Activated CD8-positive, alpha-beta T cell treated with anti-CD3 and anti-CD28 coated beads, Interleukin-2, amount 10 ng/mL, durations not matched to agents 7 days and 5 days (primary cell): ENCODE data around the gene SELPLG. TPM values are rescaled to one million over a fixed set of nuclear protein-coding genes. Genes with fewer than 3 reads are reported as not detected.

Source experiments
- ATAC-seq: fragments of 150-1000 bp; cut with Tn5 transposase; one replicate; pipeline ENCODE4 v1.10.0; 2021; ENCODE audit warnings: moderate library complexity
- CTCF ChIA-PET: fragments of 350-600 bp; sonication (Branson Sonifier 250); formaldehyde crosslinking; loops from one replicate; lab custom pipeline; 2021; ENCODE audit warnings: antibody characterized with exemption; lab: Charles Lee
- POLR2A ChIA-PET: fragments of 350-600 bp; sonication (Branson Sonifier 250); formaldehyde crosslinking; loops from one replicate; lab custom pipeline; 2021; ENCODE audit warnings: antibody characterized with exemption; lab: Charles Lee
- DNase-seq: peaks from one replicate; pipeline ENCODE4 v3.0.0-alpha.2; 2020
- H3K27ac Mint-ChIP-seq: one replicate; pipeline ENCODE4 v1.8.0; 2021; ENCODE audit warnings: mild to moderate bottlenecking, mixed read lengths
- H3K27me3 Mint-ChIP-seq: one replicate; pipeline ENCODE4 v1.8.0; 2021; ENCODE audit warnings: low read depth, mixed read lengths
- H3K36me3 Mint-ChIP-seq: one replicate; pipeline ENCODE4 v1.8.0; 2021; ENCODE audit warnings: low read depth, mixed read lengths
- H3K4me1 Mint-ChIP-seq: one replicate; pipeline ENCODE4 v1.8.0; 2021; ENCODE audit warnings: low read depth, mixed read lengths
- H3K4me3 Mint-ChIP-seq: one replicate; pipeline ENCODE4 v1.8.0; 2021; ENCODE audit warnings: mild to moderate bottlenecking, mixed read lengths
- H3K9me3 Mint-ChIP-seq: one replicate; pipeline ENCODE4 v1.8.0; 2022; ENCODE audit warnings: mixed read lengths; ENCODE audit not compliant: insufficient read depth
- total RNA-seq, 2 experiments: library from RNA; stranded (reverse); gene quantifications; one replicate each; pipeline ENCODE4 v1.2.3, GENCODE V29; 2021

Gene SELPLG
- total RNA-seq, 2 experiments from 2014 or later: 144 to 150 TPM

DNA sequence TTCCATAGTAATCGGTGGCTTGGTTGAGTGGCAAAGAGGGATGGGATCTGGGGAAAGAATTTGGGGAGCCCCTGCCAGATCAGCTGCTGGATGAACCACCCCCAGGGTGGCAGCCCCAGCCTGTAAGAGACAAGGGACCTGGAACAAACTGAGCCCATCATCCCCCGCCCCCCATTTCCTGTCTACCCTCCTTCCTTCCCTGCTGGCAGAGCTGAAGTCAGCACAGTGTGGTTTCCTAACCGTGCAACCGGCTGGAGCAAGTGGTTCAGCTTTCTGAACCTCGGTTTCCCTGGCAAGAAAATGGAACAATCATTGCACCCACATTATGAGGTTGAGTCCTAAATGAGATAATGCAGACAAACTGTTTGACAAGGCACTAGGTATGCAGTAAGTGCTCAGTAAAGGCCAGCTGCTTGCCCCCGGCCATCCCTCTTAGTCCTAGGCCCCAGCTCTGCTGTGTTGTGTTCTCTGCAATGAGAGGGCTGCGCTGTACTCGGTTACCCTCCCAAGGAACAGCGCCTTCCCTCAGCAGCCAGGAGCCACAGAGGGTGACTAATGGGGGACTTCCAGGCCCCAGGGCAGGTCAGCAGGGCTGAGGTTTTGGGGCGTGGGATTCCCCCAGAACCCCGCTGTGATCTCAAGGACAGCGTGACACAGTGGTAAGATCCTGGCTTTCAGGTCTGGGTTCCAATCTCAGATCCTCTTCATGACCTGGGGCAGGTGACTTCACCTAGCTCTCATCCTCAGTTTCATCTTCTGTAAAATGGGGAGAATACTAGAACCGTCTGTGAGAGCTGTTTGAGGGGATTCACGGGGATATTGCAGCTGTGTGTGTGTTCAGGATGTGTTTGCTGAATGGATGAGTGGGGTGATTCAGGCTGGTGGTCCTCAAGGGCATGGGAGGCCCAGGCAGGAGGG lies 16.5 kb downstream of the SELPLG start:
- ChIA-PET POLR2A (interaction anchor here (1.0 to 10.1 kb wide), 8 partner anchors 13 to 56 kb away, joined by 3 to 115 read pairs (median 8); partner anchors contain the start of genes ISCU, SART3 and SELPLG), CTCF (interaction anchor here (0.6 to 10.9 kb wide), 47 partner anchors 8 to 699 kb away, joined by 3 to 574 read pairs (median 4); partner anchors contain the start of genes ISCU, SART3, SELPLG and SSH1)
- Mint-ChIP-seq H3K4me1 (peaks cover 44% of the 10 kb centered on the region), H3K9me3 (peaks cover 8% of the 10 kb centered on the region), H3K27ac (peak overlapping the region; percentile 88), H3K36me3 (peaks cover 58% of the 10 kb centered on the region), H3K4me3 (peak overlapping the region; percentile 27), H3K27me3 (no peaks in the 10 kb centered on the region)
- DNase-seq: peak; percentile 73
- ATAC-seq: peak; percentile 77

DNA sequence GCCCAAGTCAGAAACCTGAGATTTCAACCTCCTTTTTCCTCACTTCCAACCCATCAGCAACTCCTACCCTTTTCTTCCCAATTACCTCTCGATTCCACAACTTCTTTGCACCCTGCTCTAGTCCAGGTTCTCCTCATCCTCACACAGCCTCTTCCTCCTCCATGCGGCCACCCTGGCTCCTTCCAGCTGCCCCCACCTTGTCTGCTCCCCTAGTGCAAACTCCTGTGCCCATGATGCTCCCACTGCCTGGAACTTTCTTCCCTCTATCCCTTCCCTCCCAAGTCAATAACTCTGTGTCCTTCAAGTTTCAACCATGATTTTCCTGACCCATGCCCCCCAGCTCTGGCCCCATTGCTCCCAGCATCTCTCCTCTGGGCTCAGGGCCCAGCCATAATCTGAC lies 17.3 kb downstream of the SELPLG start:
- peak overlapping the region; percentile 88 for H3K27ac Mint-ChIP-seq
- no peak overlapping the region for H3K4me3 Mint-ChIP-seq
- peaks cover 43% of the 10 kb centered on the region for H3K4me1 Mint-ChIP-seq

DNA sequence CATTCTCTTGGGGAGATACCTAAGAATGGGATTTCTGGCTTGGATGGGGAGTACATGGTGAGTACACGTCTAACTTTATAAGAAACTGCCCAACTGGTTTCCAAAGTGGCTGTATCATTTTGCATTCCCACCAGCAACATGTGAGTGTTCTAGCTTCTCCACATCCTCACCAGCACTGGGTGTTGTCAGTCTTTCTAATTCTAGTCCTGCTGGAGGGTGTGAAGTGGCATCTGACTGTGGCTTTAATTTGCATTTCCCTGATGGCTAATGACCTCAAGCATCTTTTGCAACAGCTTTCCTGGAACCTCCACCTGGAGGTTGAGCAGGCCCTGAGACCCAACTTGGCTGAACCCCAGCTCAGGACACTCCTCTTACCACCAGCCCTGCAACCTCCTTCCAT lies 17.8 kb downstream of the SELPLG start:
- Mint-ChIP-seq H3K27me3 (no peaks in the 10 kb centered on the region), H3K4me3 (no peak overlapping the region), H3K27ac (peak overlapping the region; percentile 88), H3K4me1 (peaks cover 39% of the 10 kb centered on the region), H3K36me3 (peaks cover 45% of the 10 kb centered on the region), H3K9me3 (peaks cover 8% of the 10 kb centered on the region)
- CTCF ChIA-PET: interaction anchor here (2.0 to 10.9 kb wide), 7 partner anchors 16 to 188 kb away, joined by 7 to 574 read pairs (median 43); partner anchors contain the start of genes ISCU, SART3 and SELPLG
- DNase-seq (no peak), ATAC-seq (no peak)
- POLR2A ChIA-PET: interaction anchor here (3.6 to 10.1 kb wide), 3 partner anchors 16 to 55 kb away, joined by 31 to 115 read pairs (median 43); partner anchors contain the start of genes ISCU, SART3 and SELPLG

More for the DNA sequence above, 17.3 kb downstream of the SELPLG start:
- no peak for DNase-seq
- ChIA-PET POLR2A (interaction anchor here (1.0 to 10.1 kb wide), 6 partner anchors 12 to 55 kb away, joined by 3 to 115 read pairs (median 22); partner anchors contain the start of genes ISCU, SART3 and SELPLG), CTCF (interaction anchor here (1.2 to 10.9 kb wide), 9 partner anchors 16 to 334 kb away, joined by 3 to 574 read pairs (median 35); partner anchors contain the start of genes ISCU, SART3 and SELPLG)
- ATAC-seq: no peak
- H3K9me3 Mint-ChIP-seq: peaks cover 8% of the 10 kb centered on the region
- H3K27me3 Mint-ChIP-seq: no peaks in the 10 kb centered on the region
- peaks cover 50% of the 10 kb centered on the region for H3K36me3 Mint-ChIP-seq

DNA sequence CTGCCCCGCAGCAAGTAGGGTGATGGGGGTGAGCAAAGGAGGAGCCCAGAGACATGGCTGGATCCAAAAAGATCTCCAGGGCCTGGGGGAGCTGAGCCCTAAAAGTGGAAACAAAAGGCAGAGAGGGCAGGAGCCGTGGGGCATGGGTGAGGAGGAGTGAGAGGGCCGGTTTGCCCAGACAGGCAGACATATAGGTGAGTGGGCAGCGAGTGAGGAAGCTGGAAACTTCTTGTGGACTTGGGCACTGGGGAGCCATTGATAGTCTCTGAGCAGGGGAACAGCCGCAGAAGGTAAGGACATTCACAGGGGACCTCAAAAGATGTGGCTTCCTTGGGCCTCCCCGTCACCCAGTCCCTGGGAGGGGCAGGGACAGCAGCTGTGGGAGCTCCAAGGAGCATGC lies 19.1 kb downstream of the SELPLG start:
- POLR2A ChIA-PET: interaction anchor here (10.1 kb wide), 1 partner anchor 17 kb away, joined by 115 read pairs; the partner anchor contains the start of gene SELPLG
- Mint-ChIP-seq H3K36me3 (peaks cover 34% of the 10 kb centered on the region), H3K9me3 (peaks cover 8% of the 10 kb centered on the region), H3K27ac (peak overlapping the region; percentile 2), H3K27me3 (no peaks in the 10 kb centered on the region), H3K4me3 (no peak overlapping the region), H3K4me1 (peaks cover 38% of the 10 kb centered on the region)
- DNase-seq (no peak), ATAC-seq (no peak)
- CTCF ChIA-PET: interaction anchor here (7.4 to 10.9 kb wide), 2 partner anchors 17 to 46 kb away, joined by 250 to 574 read pairs; partner anchors contain the start of genes ISCU, SART3 and SELPLG

DNA sequence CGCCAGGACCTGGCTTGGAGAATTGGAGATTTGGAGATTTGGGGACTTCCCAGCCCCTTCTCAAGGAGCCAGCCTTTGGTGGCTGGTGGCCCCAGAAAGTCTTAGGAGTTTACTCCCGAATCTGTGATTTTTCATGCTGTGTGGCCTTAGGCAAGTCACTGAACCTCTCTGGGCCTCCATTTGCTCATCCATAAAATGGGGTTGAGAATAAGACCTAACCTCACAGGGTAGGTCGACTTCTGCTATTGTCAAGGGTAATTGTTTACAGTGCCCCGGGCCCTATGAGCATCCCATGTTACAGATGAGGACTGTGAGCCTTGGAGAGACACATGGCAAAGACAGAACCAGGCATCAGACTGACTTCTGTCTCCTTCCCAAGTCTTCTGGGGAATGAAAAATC lies 19.7 kb downstream of the SELPLG start:
- DNase-seq (no peak), ATAC-seq (no peak)
- H3K27me3 Mint-ChIP-seq: no peaks in the 10 kb centered on the region
- H3K36me3 Mint-ChIP-seq: peaks cover 28% of the 10 kb centered on the region
- no peak overlapping the region for H3K4me3 Mint-ChIP-seq
- H3K9me3 Mint-ChIP-seq: peaks cover 8% of the 10 kb centered on the region
- peaks cover 33% of the 10 kb centered on the region for H3K4me1 Mint-ChIP-seq
- CTCF ChIA-PET: interaction anchor here (10.9 kb wide), 1 partner anchor 45 kb away, joined by 574 read pairs; the partner anchor contains the start of genes ISCU and SART3
- POLR2A ChIA-PET: interaction anchor here (10.1 kb wide), 1 partner anchor 18 kb away, joined by 115 read pairs; the partner anchor contains the start of gene SELPLG
- H3K27ac Mint-ChIP-seq: no peak overlapping the region

DNA sequence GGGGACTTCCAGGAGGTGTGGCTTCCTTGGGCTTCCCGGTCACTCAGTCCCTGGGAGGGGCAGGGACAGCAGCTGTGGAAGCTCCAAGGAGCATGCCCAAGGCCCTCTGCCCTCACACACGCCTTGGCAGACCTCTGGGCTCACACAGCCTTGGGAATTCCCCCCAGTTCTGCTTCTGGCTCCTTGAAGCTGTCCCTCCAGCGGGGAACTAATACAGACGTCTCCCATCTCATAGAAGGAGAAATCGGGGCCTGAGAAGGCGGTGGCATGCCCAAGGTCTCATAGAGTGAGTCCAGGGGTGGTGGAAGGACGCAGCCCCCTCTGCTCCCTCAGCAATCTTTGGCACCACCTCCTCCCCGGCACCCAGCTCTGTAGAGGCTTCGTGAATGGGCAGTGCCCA lies 20.1 kb downstream of the SELPLG start:
- Mint-ChIP-seq H3K9me3 (peaks cover 8% of the 10 kb centered on the region), H3K4me3 (no peak overlapping the region), H3K27me3 (no peaks in the 10 kb centered on the region), H3K4me1 (peaks cover 31% of the 10 kb centered on the region), H3K36me3 (peaks cover 27% of the 10 kb centered on the region), H3K27ac (no peak overlapping the region)
- no peak for ATAC-seq
- POLR2A ChIA-PET: interaction anchor here (10.1 kb wide), 1 partner anchor 18 kb away, joined by 115 read pairs; the partner anchor contains the start of gene SELPLG
- no peak for DNase-seq
- CTCF ChIA-PET: interaction anchor here (10.9 kb wide), 1 partner anchor 45 kb away, joined by 574 read pairs; the partner anchor contains the start of genes ISCU and SART3

DNA sequence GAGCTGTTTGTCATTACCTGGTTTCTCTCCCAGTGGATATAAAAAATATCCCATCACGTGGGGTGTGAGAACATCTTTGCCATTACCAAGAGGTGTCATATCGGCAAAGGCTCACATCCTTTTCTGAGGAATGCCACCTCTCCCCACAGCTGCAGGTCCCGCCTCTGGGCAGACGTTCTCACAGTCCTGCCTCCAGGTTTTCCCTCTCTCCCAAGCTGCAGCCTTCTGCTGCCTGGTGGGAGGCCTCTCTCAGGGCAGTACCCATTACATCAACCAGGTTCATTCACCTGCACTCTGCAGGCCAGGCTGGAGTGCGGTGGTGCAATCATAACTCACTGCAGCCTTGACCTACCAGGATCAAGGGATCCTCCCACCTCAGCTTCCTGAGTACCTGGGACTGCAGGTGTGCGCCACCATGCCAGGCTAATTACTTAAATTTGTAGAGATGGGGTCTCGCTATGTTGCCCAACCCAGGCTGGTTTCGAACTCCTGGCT lies 20.9 kb downstream of the SELPLG start:
- CTCF ChIA-PET: interaction anchor here (0.8 to 10.9 kb wide), 2 partner anchors 44 to 52 kb away, joined by 3 to 574 read pairs; partner anchors contain the start of genes ISCU and SART3
- POLR2A ChIA-PET: interaction anchor here (0.7 kb wide), 1 partner anchor 27 kb away, joined by 5 read pairs; no protein-coding TSS in a partner anchor
- peaks cover 8% of the 10 kb centered on the region for H3K9me3 Mint-ChIP-seq
- H3K36me3 Mint-ChIP-seq: peaks cover 21% of the 10 kb centered on the region
- H3K4me3 Mint-ChIP-seq: no peak overlapping the region
- H3K27me3 Mint-ChIP-seq: no peaks in the 10 kb centered on the region
- peaks cover 24% of the 10 kb centered on the region for H3K4me1 Mint-ChIP-seq
- no peak for ATAC-seq
- H3K27ac Mint-ChIP-seq: no peak overlapping the region
- DNase-seq: no peak

DNA sequence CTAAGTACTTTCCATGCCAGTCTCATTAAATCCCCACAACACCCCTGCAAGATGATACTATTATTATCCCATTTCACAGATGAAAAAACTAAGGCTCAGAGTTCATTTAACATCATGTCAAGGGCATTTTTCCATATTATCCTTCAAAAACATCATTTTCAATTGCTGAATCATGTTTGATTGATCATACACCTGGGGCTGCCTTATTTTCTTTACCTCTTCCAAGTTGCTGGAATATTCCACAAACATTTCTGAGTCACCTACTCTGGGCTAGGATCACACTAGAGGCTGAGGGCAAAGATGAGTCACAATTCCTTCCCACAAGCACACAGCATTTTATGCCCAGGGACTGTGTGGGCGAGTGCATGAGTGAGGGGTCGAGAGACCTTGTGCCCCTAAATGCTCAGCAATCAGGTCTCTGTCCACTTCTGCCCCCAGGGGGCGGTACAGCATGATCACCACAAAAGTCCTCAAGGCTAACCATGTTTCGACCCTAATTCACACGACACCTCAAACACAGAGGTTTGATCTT lies 21.7 kb downstream of the SELPLG start:
- peak; percentile 57 for DNase-seq
- POLR2A ChIA-PET: interaction anchor here (0.7 kb wide), 1 partner anchor 26 kb away, joined by 5 read pairs; no protein-coding TSS in a partner anchor
- no peak overlapping the region for H3K4me3 Mint-ChIP-seq
- peaks cover 15% of the 10 kb centered on the region for H3K4me1 Mint-ChIP-seq
- H3K27ac Mint-ChIP-seq: no peak overlapping the region
- H3K36me3 Mint-ChIP-seq: peaks cover 15% of the 10 kb centered on the region
- CTCF ChIA-PET: interaction anchor here (0.8 to 10.9 kb wide), 3 partner anchors 41 to 52 kb away, joined by 3 to 574 read pairs (median 3); partner anchors contain the start of genes ISCU and SART3
- no peaks in the 10 kb centered on the region for H3K27me3 Mint-ChIP-seq
- ATAC-seq: no peak
- peaks cover 8% of the 10 kb centered on the region for H3K9me3 Mint-ChIP-seq

DNA sequence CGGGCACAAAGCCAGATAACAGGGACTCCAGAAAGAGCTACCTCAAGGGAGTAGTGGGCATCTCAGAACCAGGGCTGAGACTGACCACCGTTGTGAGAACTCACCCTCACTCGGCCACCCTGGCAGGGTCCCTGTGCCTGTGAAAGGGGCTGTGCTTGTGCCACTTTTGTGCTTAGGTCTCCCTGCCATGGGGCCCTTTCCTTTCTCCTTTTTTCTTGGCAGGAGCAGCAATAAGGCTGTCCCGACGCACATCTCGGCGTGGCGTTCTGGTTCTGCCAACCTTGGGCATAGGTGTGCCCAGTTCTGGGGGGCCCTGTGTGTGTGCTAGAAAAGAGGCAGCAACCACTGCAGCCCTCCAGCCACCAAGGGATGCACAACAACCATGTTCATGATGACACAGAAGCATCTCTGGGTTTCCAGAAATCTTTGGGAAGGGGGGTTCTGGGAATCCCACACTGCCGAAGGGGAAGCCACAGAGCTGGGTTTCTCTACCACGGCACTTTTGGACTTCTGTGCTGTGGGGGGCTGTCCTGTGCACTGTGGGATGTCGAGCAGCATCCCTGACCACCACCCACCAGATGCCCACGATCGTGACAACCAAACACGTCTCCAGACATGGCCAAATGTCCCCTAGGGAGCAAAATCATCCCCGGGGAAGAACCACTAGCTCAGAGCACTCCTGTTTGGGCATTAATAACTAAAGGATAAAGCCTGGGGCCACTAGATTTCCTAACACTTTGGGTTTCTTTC lies 22.7 kb downstream of the SELPLG start:
- Mint-ChIP-seq H3K36me3 (peaks cover 6% of the 10 kb centered on the region), H3K27me3 (no peaks in the 10 kb centered on the region), H3K4me1 (peaks cover 6% of the 10 kb centered on the region), H3K4me3 (no peak overlapping the region), H3K9me3 (peaks cover under 1% of the 10 kb centered on the region), H3K27ac (no peak overlapping the region)
- CTCF ChIA-PET: interaction anchor here (0.9 to 1.2 kb wide), 3 partner anchors 40 to 194 kb away, joined by 3 to 4 read pairs (median 3); no protein-coding TSS in a partner anchor
- no peak for ATAC-seq
- POLR2A ChIA-PET: interaction anchor here (0.9 kb wide), 1 partner anchor 45 kb away, joined by 3 read pairs; no protein-coding TSS in a partner anchor
- DNase-seq: no peak

DNA sequence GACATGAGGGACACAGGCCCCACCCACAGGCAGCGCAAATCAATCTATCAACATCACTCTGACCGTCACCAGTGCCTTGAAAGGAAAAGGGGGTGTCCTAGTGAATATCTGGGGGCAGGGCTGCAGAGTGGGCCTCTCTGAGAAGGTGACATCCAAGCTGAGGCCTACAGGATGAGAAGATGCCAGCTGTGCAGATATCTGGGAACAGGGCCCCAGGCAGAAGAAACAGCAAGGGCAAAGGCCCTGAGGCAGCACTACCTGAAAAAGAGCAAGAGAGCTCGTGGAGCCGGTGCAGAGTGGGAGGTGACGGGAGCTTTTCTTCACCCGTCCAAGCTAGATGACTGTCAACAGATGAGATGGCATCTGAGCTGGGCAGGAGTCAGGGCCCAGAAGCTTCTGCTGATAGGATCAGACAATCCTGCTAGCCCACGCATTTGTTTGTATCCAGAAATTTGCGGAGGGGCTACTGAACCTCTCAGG lies 23.3 kb downstream of the SELPLG start:
- Mint-ChIP-seq H3K4me3 (no peak overlapping the region), H3K4me1 (peaks cover 2% of the 10 kb centered on the region), H3K27ac (peak overlapping the region; percentile 63), H3K36me3 (peaks cover under 1% of the 10 kb centered on the region), H3K27me3 (peaks cover 3% of the 10 kb centered on the region), H3K9me3 (no peaks in the 10 kb centered on the region)
- ChIA-PET CTCF (interaction anchor here (0.9 to 1.2 kb wide), 2 partner anchors 46 to 194 kb away, joined by 3 to 4 read pairs; no protein-coding TSS in a partner anchor), POLR2A (interaction anchor here (0.9 kb wide), 1 partner anchor 44 kb away, joined by 3 read pairs; no protein-coding TSS in a partner anchor)
- no peak for ATAC-seq
- no peak for DNase-seq
